WTC11 (cell line): ENCODE data around the gene ZC3H8. TPM values are rescaled to one million over a fixed set of nuclear protein-coding genes. Genes with fewer than 3 reads are reported as not detected.

Experiments
- ATAC-seq: fragments of 200-7000 bp; cut with Tn5 transposase; 2 replicates; pipeline ENCODE4 v1.10.0; 2021; ENCODE audit warnings: mild to moderate bottlenecking, moderate library complexity
- CTCF ChIA-PET: fragments of 300-600 bp; sonication (Branson Sonifier 250); formaldehyde crosslinking; loops from one replicate; lab custom pipeline; 2021; ENCODE audit warnings: antibody characterized with exemption; lab: Charles Lee
- POLR2A ChIA-PET: fragments of 350-600 bp; sonication (Branson Sonifier 250); formaldehyde crosslinking; loops from one replicate; lab custom pipeline; 2021; ENCODE audit warnings: antibody characterized with exemption; lab: Charles Lee
- DNase-seq: peaks from one replicate; pipeline ENCODE4 v3.0.0; 2021; ENCODE audit warnings: low spot score
- H3K27ac Mint-ChIP-seq: 2 replicates; pipeline ENCODE4 v1.8.0; 2021; ENCODE audit warnings: mixed read lengths
- H3K27me3 Mint-ChIP-seq: 2 replicates; pipeline ENCODE4 v1.8.0; 2021; ENCODE audit warnings: low read depth, mild to moderate bottlenecking, moderate library complexity, mixed read lengths
- H3K36me3 Mint-ChIP-seq: 2 replicates; pipeline ENCODE4 v1.8.0; 2021; ENCODE audit warnings: mixed read lengths
- H3K4me1 Mint-ChIP-seq: 2 replicates; pipeline ENCODE4 v1.8.0; 2022; ENCODE audit warnings: mixed read lengths
- H3K4me3 Mint-ChIP-seq: 2 replicates; pipeline ENCODE4 v1.8.0; 2021; ENCODE audit warnings: mild to moderate bottlenecking, moderate library complexity, mixed read lengths
- H3K9me3 Mint-ChIP-seq: 2 replicates; pipeline ENCODE4 v1.8.0; 2021; ENCODE audit warnings: mixed read lengths
- FOXJ3 ChIP-seq: sonication (generic); formaldehyde crosslinking; IDR thresholded peaks from 2 replicates; pipeline ENCODE4 v1.9.0; 2021; ENCODE audit warnings: missing genetic modification reagents, mild to moderate bottlenecking, borderline replicate concordance
- GTF2I ChIP-seq: fragments of 250-450 bp; sonication (Bioruptor Pico); conservative IDR thresholded peaks from 2 replicates; pipeline ENCODE4 v1.4.0; 2021; ENCODE audit warnings: mild to moderate bottlenecking
- IRF2 ChIP-seq: sonication (generic); formaldehyde crosslinking; IDR thresholded peaks from 2 replicates; pipeline ENCODE4 v1.8.0; 2022; ENCODE audit warnings: low read depth, missing genetic modification reagents, borderline replicate concordance
- JUN ChIP-seq: sonication (generic); formaldehyde crosslinking; IDR thresholded peaks from 2 replicates; pipeline ENCODE4 v1.8.0; 2023; ENCODE audit warnings: mild to moderate bottlenecking, missing genetic modification reagents
- KAT7 ChIP-seq: sonication (generic); formaldehyde crosslinking; IDR thresholded peaks from 2 replicates; pipeline ENCODE4 v1.8.1; 2023; ENCODE audit warnings: missing genetic modification reagents, mild to moderate bottlenecking, borderline replicate concordance
- NFYB ChIP-seq: sonication (generic); formaldehyde crosslinking; conservative IDR thresholded peaks from 2 replicates; pipeline ENCODE4 v1.8.0; 2022; ENCODE audit warnings: low read depth, missing genetic modification reagents
- OVOL2 ChIP-seq: fragments of 250-450 bp; sonication (Bioruptor Pico); IDR thresholded peaks from 2 replicates; pipeline ENCODE4 v1.9.0; 2021; ENCODE audit warnings: mild to moderate bottlenecking, borderline replicate concordance
- SMAD3 ChIP-seq: sonication (generic); formaldehyde crosslinking; IDR thresholded peaks from 2 replicates; pipeline ENCODE4 v1.8.0; 2022; ENCODE audit warnings: missing genetic modification reagents, mild to moderate bottlenecking, borderline replicate concordance
- total RNA-seq: library from RNA; stranded (reverse); gene quantifications from 3 replicates; pipeline ENCODE4 v1.2.3, GENCODE V29; 2021
- TF ChIP-seq, protein P1 (sequence below): fragments of 250-450 bp; sonication (Bioruptor Pico); IDR thresholded peaks from 2 replicates; pipeline ENCODE4 v1.9.0; 2021; ENCODE audit warnings: moderate library complexity, mild to moderate bottlenecking, inconsistent platforms, borderline replicate concordance
- TF ChIP-seq, protein P2 (sequence below): sonication (generic); formaldehyde crosslinking; IDR thresholded peaks from 2 replicates; pipeline ENCODE4 v1.8.1; 2023; ENCODE audit warnings: mild to moderate bottlenecking, missing genetic modification reagents, moderate library complexity
- TF ChIP-seq, protein P3 (sequence below): fragments of 250-450 bp; sonication (Bioruptor Pico); conservative IDR thresholded peaks from 2 replicates; pipeline ENCODE4 v1.9.0; 2021; ENCODE audit warnings: mild to moderate bottlenecking
- TF ChIP-seq, protein P4 (sequence below): sonication (generic); formaldehyde crosslinking; conservative IDR thresholded peaks from 2 replicates; pipeline ENCODE4 v1.8.1; 2023; ENCODE audit warnings: mild to moderate bottlenecking, low read depth, missing genetic modification reagents, moderate library complexity
- TF ChIP-seq, protein P5 (sequence below): fragments of 200-600 bp; IDR thresholded peaks from 2 replicates; pipeline ENCODE4 v1.8.0; 2022; ENCODE audit warnings: antibody characterized with exemption
- TF ChIP-seq, protein P6 (sequence below): sonication (generic); formaldehyde crosslinking; IDR thresholded peaks from 2 replicates; pipeline ENCODE4 v1.8.1; 2023; ENCODE audit warnings: mild to moderate bottlenecking, missing genetic modification reagents, moderate library complexity
- TF ChIP-seq, protein P7 (sequence below): sonication (generic); formaldehyde crosslinking; IDR thresholded peaks from 2 replicates; pipeline ENCODE4 v1.8.1; 2022; ENCODE audit warnings: mild to moderate bottlenecking, missing genetic modification reagents, moderate library complexity, borderline replicate concordance

Gene ZC3H8
- total RNA-seq, 1 experiment from 2014 or later, result 5.7 TPM

DNA sequence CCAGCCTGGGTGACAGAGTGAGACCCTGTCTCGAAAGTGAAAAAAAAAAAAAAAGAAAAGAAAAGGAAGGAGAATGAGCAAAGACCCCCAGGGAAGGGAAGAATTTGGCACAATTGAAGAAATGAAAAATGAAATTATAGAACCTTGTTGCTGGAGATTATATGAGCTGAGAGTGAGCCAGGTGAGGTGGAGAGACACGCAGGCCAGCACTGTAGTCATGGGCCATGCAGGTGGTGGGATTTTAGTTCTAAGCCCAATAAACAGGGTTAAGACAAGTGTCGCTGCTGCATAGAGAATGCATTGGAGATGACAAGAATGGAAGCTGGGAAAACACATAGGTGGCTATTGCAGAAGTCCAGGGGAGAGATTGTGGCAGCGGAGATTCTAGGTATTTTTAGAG, 84.3 kb downstream of the ZC3H8 start:
- H3K4me3 Mint-ChIP-seq, result no peak overlapping the region
- no peaks in the 10 kb centered on the region for H3K36me3 Mint-ChIP-seq
- H3K9me3 Mint-ChIP-seq, result no peaks in the 10 kb centered on the region
- DNase-seq (no peak), ATAC-seq (no peak)
- TF ChIP-seq KAT7 (CRISPR knock-in tag) (no peak), SMAD3 (CRISPR knock-in tag) (no peak), GTF2I (CRISPR knock-in tag) (no peak), IRF2 (CRISPR knock-in tag) (no peak), OVOL2 (CRISPR knock-in tag) (no peak), JUN (no peak), FOXJ3 (CRISPR knock-in tag) (no peak), NFYB (no peak)
- TF ChIP-seq, protein P1, sequence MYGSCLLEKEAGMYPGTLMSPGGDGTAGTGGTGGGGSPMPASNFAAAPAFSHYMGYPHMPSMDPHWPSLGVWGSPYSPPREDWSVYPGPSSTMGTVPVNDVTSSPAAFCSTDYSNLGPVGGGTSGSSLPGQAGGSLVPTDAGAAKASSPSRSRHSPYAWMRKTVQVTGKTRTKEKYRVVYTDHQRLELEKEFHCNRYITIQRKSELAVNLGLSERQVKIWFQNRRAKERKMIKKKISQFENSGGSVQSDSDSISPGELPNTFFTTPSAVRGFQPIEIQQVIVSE (CRISPR knock-in tag), result no peak
- TF ChIP-seq, protein P2, sequence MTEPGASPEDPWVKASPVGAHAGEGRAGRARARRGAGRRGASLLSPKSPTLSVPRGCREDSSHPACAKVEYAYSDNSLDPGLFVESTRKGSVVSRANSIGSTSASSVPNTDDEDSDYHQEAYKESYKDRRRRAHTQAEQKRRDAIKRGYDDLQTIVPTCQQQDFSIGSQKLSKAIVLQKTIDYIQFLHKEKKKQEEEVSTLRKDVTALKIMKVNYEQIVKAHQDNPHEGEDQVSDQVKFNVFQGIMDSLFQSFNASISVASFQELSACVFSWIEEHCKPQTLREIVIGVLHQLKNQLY, result no peak
- TF ChIP-seq, protein P3, sequence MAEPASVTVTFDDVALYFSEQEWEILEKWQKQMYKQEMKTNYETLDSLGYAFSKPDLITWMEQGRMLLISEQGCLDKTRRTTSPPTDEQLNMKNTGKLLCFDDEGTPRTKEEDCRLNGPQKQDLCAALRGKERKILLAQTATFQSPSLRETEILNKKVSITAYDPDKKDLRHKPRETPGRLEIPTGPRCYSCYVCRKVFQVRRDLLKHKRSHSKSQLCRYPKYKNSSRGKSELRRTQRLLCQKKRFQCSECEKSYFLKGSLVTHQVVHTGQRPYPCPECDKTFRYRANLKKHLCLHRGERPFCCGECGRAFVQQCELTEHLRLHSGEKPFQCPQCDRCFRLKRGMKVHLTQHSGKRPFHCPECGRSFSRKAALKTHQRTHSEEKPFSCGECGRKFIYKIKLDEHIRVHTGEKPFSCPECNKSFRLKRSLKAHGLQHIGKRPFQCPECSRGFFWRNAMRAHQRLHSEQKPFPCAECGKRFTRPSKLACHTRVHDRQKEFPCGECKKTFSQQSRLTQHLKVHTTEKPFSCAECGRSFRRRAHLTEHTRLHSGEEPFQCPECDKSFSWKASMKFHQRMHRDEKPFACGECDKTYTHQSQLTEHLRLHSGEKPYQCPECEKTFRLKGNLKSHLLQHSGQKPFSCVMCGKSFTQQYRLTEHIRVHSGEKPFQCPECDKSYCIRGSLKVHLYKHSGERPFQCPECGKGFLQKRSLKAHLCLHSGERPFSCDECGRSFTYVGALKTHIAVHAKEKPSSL, result no peak
- TF ChIP-seq, protein P4, sequence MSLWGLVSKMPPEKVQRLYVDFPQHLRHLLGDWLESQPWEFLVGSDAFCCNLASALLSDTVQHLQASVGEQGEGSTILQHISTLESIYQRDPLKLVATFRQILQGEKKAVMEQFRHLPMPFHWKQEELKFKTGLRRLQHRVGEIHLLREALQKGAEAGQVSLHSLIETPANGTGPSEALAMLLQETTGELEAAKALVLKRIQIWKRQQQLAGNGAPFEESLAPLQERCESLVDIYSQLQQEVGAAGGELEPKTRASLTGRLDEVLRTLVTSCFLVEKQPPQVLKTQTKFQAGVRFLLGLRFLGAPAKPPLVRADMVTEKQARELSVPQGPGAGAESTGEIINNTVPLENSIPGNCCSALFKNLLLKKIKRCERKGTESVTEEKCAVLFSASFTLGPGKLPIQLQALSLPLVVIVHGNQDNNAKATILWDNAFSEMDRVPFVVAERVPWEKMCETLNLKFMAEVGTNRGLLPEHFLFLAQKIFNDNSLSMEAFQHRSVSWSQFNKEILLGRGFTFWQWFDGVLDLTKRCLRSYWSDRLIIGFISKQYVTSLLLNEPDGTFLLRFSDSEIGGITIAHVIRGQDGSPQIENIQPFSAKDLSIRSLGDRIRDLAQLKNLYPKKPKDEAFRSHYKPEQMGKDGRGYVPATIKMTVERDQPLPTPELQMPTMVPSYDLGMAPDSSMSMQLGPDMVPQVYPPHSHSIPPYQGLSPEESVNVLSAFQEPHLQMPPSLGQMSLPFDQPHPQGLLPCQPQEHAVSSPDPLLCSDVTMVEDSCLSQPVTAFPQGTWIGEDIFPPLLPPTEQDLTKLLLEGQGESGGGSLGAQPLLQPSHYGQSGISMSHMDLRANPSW (CRISPR knock-in tag), result no peak
- TF ChIP-seq, protein P5, sequence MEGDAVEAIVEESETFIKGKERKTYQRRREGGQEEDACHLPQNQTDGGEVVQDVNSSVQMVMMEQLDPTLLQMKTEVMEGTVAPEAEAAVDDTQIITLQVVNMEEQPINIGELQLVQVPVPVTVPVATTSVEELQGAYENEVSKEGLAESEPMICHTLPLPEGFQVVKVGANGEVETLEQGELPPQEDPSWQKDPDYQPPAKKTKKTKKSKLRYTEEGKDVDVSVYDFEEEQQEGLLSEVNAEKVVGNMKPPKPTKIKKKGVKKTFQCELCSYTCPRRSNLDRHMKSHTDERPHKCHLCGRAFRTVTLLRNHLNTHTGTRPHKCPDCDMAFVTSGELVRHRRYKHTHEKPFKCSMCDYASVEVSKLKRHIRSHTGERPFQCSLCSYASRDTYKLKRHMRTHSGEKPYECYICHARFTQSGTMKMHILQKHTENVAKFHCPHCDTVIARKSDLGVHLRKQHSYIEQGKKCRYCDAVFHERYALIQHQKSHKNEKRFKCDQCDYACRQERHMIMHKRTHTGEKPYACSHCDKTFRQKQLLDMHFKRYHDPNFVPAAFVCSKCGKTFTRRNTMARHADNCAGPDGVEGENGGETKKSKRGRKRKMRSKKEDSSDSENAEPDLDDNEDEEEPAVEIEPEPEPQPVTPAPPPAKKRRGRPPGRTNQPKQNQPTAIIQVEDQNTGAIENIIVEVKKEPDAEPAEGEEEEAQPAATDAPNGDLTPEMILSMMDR, result no peak
- TF ChIP-seq, protein P6, sequence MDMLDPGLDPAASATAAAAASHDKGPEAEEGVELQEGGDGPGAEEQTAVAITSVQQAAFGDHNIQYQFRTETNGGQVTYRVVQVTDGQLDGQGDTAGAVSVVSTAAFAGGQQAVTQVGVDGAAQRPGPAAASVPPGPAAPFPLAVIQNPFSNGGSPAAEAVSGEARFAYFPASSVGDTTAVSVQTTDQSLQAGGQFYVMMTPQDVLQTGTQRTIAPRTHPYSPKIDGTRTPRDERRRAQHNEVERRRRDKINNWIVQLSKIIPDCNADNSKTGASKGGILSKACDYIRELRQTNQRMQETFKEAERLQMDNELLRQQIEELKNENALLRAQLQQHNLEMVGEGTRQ (CRISPR knock-in tag), result no peak
- TF ChIP-seq, protein P7, sequence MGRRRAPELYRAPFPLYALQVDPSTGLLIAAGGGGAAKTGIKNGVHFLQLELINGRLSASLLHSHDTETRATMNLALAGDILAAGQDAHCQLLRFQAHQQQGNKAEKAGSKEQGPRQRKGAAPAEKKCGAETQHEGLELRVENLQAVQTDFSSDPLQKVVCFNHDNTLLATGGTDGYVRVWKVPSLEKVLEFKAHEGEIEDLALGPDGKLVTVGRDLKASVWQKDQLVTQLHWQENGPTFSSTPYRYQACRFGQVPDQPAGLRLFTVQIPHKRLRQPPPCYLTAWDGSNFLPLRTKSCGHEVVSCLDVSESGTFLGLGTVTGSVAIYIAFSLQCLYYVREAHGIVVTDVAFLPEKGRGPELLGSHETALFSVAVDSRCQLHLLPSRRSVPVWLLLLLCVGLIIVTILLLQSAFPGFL (CRISPR knock-in tag), result no peak
- no peak overlapping the region for H3K27ac Mint-ChIP-seq
- ChIA-PET CTCF (no interaction called here), POLR2A (no interaction called here)
- H3K4me1 Mint-ChIP-seq, result peaks cover 8% of the 10 kb centered on the region
- no peaks in the 10 kb centered on the region for H3K27me3 Mint-ChIP-seq
